Measurements from ENCODE around the gene HDAC8. TPM values are rescaled to one million over a fixed set of nuclear protein-coding genes. Genes with fewer than 3 reads are reported as not detected.
A peak's percentile ranks its signal among the peaks of the same experiment; 100 is the strongest.

HDAC8 gene
- total RNA-seq, 1 donor, result 28.1 TPM

DNA sequence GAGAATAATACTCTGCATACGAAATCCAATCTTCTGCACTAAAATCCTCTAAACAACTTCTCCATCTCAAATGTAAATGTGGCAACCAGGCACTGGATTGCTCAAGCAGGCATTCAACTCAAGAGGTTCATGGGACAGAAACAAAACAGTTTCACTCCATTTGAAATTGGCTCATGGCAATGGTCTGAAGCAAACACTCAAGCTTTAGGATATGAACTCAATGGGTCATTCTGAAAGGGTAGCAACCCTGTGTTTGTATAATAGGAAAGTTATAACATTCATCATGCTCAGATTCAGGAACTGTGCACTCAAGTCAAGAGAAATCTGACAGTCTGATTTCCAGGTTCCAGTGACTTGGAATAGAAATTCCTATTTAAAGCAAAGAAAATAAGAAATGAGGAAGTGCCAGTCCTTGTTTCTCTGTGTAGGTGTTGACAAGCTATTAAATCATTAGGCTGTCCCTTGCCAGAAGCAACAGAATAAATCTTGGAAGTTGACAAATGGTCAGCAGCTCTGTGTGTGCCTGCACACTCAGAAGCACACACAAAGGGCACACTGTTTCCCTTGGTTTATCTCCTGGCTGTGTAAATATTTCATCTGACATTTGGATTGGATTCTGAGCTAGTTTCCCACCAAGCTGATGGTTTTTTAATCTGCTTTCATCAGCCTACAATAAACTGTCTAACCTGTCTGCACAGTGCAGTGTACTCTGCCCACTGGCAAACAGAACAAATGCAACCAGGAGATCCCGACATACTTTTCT lies 191.0 kb downstream of the HDAC8 start:
- no peak for DNase-seq (ENCODE audit: low read depth)
- no peak overlapping the region for H3K4me3 ChIP-seq (ENCODE audit: low read depth, low read length)
- TF ChIP-seq, protein P1, sequence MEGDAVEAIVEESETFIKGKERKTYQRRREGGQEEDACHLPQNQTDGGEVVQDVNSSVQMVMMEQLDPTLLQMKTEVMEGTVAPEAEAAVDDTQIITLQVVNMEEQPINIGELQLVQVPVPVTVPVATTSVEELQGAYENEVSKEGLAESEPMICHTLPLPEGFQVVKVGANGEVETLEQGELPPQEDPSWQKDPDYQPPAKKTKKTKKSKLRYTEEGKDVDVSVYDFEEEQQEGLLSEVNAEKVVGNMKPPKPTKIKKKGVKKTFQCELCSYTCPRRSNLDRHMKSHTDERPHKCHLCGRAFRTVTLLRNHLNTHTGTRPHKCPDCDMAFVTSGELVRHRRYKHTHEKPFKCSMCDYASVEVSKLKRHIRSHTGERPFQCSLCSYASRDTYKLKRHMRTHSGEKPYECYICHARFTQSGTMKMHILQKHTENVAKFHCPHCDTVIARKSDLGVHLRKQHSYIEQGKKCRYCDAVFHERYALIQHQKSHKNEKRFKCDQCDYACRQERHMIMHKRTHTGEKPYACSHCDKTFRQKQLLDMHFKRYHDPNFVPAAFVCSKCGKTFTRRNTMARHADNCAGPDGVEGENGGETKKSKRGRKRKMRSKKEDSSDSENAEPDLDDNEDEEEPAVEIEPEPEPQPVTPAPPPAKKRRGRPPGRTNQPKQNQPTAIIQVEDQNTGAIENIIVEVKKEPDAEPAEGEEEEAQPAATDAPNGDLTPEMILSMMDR (IDR thresholded peaks at IDR 0.05; ENCODE audit: insufficient read depth, low read depth, low read length), result no peak

GRCh38 chrX:72376124-72376523 lies 196.5 kb downstream of the HDAC8 start:
- no peak overlapping the region for H3K4me3 ChIP-seq (ENCODE audit: low read depth, low read length)
- no peak for DNase-seq (ENCODE audit: low read depth)
- TF ChIP-seq, protein P1 (IDR thresholded peaks at IDR 0.05; ENCODE audit: insufficient read depth, low read depth, low read length), result no peak

- TF ChIP-seq, protein P1 (IDR thresholded peaks at IDR 0.05; ENCODE audit: insufficient read depth, low read depth, low read length), result no peak
- peak; percentile 22 for DNase-seq (ENCODE audit: low read depth)
These were observed 199.5 kb downstream of the HDAC8 start for GRCh38 chrX:72373136-72373535.

DNA sequence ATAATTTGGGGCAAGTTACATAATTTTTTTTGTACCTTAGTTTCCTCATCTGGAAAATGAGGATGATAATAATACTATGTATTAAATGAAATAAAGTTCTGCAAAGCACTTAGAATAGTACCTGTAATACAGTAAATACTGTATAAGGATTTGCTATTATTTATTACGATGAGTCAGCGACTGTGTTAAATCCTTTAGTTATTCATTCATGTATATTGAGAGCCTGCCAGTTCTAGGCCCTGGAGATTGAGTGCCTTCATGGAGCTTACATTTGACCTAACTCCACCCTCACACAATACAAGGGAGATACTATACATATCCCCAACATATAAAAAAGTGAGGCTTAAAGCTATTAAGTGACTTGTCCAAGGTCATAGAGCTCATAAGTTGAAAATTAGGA lies 199.9 kb downstream of the HDAC8 start:
- no peak for DNase-seq (ENCODE audit: low read depth)
- H3K4me3 ChIP-seq (ENCODE audit: low read depth, low read length), result no peak overlapping the region
- TF ChIP-seq, protein P1 (IDR thresholded peaks at IDR 0.05; ENCODE audit: insufficient read depth, low read depth, low read length), result no peak

More at GRCh38 chrX:72373136-72373535, 199.5 kb downstream of the HDAC8 start:
- H3K4me3 ChIP-seq (ENCODE audit: low read depth, low read length), result no peak overlapping the region

DNA sequence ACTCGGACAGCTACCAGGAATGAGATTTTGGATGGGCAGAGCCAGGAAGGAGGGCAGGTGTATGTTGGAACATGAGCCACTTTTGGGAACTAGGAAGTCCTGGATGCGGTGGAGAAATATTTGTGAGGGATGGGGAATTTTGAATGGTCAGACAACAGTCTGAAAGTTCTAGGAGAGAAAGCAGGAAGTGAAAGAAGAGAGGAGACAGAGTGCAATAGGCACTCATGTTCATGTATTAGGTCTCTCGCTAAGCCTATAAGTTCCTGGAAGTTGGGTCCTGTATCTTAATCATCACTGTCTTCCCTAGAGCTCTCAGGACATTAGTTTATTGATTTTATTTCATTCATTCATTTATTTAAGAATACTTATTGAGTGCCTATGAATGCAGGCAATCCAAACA lies 201.2 kb downstream of the HDAC8 start:
- no peak for DNase-seq (ENCODE audit: low read depth)
- no peak overlapping the region for H3K4me3 ChIP-seq (ENCODE audit: low read depth, low read length)
- TF ChIP-seq, protein P1 (IDR thresholded peaks at IDR 0.05; ENCODE audit: insufficient read depth, low read depth, low read length), result no peak

GRCh38 chrX:72368796-72369195 lies 203.8 kb downstream of the HDAC8 start:
- no peak for DNase-seq (ENCODE audit: low read depth)
- H3K4me3 ChIP-seq (ENCODE audit: low read depth, low read length), result no peak overlapping the region
- TF ChIP-seq, protein P1 (IDR thresholded peaks at IDR 0.05; ENCODE audit: insufficient read depth, low read depth, low read length), result no peak

- DNase-seq (ENCODE audit: low read depth), result no peak
- TF ChIP-seq, protein P1 (IDR thresholded peaks at IDR 0.05; ENCODE audit: insufficient read depth, low read depth, low read length), result no peak
- no peak overlapping the region for H3K4me3 ChIP-seq (ENCODE audit: low read depth, low read length)
These were observed 205.1 kb downstream of the HDAC8 start for GRCh38 chrX:72367516-72367915.

All from fibroblast of villous mesenchyme (primary cell).